ENCODE measurements around the gene RASAL2.
"Not testable (repeated sequence)": the region's sequence is repeated elsewhere in the genome, so short reads cannot be mapped to it uniquely, and the experiment has no call there.

RASAL2 gene

GRCh38 chr1:178354816-178355215, 260.9 kb downstream of the RASAL2 start:
- DNase-seq, result no peak

DNA sequence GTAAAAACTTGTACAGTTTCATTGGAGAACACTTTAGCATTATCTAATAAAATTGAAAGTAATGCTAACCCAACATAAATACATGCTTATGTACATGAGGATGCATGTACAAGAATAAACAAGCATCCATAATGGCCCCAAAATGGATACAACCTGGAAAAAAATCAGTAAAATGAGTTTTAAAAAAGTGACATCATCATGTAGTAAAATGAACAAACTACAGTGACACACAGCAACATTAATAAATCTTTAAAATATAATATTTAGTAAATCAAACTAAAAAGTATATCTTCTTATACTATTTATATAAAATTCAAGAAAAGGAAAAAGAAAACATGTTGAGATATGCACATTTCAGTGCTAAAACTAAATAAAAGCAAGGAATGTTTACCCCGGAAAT, 262.4 kb downstream of the RASAL2 start:
- no peak for DNase-seq

GRCh38 chr1:178358456-178358855, 264.6 kb downstream of the RASAL2 start:
- no peak for DNase-seq

DNA sequence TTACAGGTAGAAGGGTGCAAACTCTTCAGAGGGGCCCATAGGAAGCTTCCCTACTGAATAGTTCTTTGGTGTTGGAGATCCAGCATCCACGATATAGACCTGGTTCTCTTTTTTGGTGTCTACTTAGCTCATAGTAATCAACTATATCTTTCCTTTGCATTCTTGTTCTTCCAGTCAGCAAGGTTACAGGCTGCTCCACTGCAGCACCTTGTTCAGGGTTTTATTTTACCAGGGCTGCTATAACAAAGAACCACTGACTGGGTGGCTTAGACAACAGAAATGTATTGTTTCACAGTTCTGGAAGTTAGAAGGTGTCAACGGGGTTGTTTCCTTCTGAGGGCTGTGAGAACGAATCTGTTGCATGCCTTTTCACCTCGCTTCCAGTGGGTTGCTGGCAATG, 266.5 kb downstream of the RASAL2 start:
- no peak for DNase-seq

GRCh38 chr1:178361847-178362246, 267.9 kb downstream of the RASAL2 start:
- no peak for DNase-seq

- no peak for DNase-seq
Measured at GRCh38 chr1:178362747-178363146, 268.8 kb downstream of the RASAL2 start.

GRCh38 chr1:178364782-178365181, 270.9 kb downstream of the RASAL2 start:
- no peak for DNase-seq

- no peak for DNase-seq
Measured at GRCh38 chr1:178367151-178367550, 273.2 kb downstream of the RASAL2 start.

- DNase-seq, result no peak
Measured at GRCh38 chr1:178368208-178368607, 274.3 kb downstream of the RASAL2 start.

GRCh38 chr1:178371235-178371634, 277.3 kb downstream of the RASAL2 start:
- no peak for DNase-seq

DNA sequence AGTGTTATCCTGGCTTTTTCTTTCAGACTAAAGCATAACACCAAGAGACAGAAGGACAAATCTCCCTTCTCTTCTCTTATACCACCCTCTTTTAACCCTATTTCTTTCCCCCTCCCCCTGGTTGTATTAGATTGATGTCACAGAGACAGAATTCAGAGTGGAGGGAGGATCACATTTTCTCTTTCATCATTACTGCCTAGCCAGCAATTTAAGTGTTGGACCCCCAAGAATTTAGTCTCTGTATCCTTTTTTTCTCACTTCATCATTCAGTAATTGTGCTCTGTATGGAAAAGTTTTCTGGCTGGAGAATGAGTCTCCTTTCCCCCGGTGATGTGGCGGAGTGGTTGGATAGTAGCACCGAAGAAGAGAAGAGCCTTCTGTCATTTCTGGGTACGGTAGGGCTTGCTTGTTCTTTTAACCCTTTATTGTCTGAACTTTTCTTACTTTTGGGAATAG, 278.1 kb downstream of the RASAL2 start:
- no peak for DNase-seq

- no peak for DNase-seq
Measured at GRCh38 chr1:178374016-178374415, 280.1 kb downstream of the RASAL2 start.

DNA sequence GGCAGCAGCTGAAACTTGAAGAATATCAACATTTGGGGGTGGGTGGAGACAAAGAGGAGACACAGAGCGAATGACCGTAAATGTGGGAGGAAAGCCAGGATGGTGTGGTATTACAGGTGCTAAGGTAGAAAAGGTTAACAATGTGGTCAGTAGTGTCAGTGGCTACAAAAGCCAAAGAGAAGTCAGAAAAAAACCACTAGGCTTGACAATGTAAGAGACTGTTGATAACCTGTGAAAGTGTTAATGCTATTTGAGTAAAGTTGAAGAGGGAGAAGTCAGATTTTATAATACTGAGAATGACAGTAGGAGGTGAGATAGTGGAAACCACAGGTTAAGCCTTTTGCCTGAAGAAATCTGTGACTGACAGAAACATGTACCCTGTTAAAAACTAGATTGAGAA, 282.1 kb downstream of the RASAL2 start:
- DNase-seq, result no peak

- DNase-seq, result no peak
Measured at GRCh38 chr1:178379807-178380206, 285.9 kb downstream of the RASAL2 start.

GRCh38 chr1:178382372-178382771, 288.5 kb downstream of the RASAL2 start:
- no peak for DNase-seq

- no peak for DNase-seq
Measured at GRCh38 chr1:178385662-178386061, 291.8 kb downstream of the RASAL2 start.

GRCh38 chr1:178388418-178389145, 294.7 kb downstream of the RASAL2 start:
- DNase-seq, result no peak

GRCh38 chr1:178389441-178389840, 295.5 kb downstream of the RASAL2 start:
- DNase-seq, result no peak

DNA sequence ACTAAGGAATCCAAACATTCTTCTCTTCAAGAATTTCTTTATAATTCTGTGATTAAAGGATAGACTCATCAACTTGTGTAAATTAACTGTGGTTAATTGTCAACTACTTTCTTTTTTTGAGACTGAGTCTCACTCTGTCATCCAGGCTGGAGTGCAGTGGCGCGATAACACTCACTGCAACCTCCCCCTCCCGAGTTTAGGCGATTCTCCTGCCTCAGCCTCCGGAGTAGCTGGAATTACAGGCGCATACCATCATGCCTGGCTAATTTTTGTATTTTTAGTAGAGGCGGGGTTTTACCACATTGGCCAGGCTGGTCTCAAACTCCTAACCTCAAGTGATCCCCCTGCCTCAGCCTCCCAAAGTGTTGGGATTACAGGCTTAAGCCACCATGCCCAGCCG, 296.4 kb downstream of the RASAL2 start:
- not testable (repeated sequence) for DNase-seq

- no peak for DNase-seq
Measured at GRCh38 chr1:178393370-178393769, 299.5 kb downstream of the RASAL2 start.

DNA sequence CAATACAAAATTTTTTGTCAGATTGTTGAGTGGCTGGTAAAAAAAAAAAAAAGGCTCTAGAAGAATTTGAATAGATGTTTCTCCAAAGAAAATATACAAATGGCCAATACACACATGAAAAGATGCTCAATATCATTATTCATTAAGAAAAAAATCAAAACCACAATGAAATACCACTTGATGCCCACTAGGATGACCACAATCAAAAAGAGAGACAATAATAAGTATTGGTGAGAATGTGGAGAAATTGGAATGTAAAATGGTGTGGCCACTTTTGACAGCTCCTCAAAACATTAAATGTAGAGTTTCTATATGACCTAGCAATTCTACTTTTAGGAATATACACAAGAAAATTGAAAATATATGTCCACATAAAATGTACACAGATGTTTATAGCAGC, 302.9 kb downstream of the RASAL2 start:
- DNase-seq, result no peak

DNA sequence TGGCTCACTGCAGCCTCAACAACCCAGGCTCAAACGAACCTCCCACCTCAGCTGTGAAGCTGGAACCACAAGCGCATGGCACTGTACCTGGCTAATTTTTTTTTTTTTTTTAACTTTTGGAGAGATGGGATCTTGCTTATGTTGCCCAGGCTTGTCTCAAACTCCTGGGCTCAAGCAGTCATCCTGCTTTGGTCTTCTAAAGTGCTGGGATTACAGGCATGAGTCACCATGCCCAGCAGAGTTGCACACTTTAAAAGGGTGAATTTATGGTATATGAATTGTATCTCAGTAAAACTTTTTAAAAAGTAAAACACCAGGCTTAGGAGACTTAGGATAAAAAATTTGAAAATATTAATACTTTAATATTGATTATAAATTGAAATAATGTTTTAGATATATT, 303.8 kb downstream of the RASAL2 start:
- DNase-seq, result no peak

DNA sequence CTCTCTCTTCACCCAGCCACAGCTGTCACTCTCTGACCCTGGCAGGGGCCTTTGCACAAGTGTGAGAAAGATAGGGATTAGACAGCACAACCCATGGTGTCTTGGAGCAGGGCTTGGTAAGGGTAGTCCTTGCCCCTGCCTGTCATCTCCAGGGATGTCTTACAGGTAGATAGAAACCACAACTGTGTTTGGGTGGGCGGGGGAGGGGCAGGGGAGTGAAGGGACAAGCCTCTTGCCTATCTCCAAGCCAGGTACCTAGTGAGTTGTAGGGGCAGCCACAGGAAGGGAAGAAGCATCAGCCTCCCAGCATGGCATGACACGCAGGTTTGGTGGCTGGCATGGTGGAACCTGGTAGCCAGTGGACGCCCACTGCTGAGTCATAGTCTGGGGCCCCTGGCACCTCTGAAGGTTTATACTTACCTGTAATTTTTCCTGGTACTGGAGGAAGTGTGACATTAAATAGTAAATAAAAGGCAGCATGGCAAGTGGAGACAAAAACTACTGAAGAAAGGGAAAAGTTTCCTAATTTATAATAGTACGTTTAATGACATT, 305.3 kb downstream of the RASAL2 start:
- no peak for DNase-seq

DNA sequence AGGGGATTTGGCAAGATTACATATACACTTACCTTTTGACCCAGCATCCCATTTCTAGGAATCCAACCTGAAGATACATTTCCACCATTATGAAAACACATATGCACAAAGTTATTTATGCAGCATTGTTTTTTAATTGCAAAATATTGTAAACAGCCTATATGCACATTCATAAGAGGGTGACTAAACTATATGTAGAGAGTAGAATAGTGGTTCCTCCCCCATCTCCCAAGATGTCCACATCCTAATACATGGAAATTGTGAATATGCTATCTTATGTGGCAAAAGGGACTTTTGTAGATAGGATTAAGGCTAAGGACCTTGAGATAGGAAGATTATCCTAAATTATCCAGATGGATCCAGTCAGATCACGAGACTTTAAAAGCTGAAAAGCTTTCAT, 311.2 kb downstream of the RASAL2 start:
- no peak for DNase-seq

DNA sequence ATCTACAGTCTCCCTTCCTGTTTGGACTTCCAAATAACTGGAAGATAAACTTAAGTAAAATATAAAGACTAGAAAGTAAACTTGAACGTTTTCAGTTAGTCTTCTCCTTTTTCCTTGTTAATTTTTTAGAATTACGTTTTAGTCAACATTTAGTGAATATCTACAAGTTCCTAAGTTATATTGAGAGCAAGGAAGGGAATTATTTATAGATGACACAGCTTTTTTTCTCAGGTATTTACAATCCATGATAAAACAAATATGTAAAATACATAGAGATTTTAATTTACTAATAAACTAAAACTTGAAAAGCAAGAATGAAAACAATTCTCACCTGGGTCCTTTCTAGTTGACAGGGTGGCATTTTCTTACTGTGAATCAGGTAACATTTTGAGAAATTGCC, 313.3 kb downstream of the RASAL2 start:
- DNase-seq, result no peak
